Mononuclear cell (primary cell): ENCODE results near the gene SDK1. TPM values are rescaled to one million over a fixed set of nuclear protein-coding genes. Genes with fewer than 3 reads are reported as not detected.

ENCODE experiments used
- H3K27me3 ChIP-seq: 2 replicates; pipeline ENCODE4 v1.6.0; 2011; ENCODE audit warnings: low read length, control low read depth; ENCODE audit not compliant: insufficient read depth
- H3K4me1 ChIP-seq: 2 replicates; pipeline ENCODE4 v1.5.1; 2011; ENCODE audit warnings: mild to moderate bottlenecking, low read length, control low read depth; ENCODE audit not compliant: insufficient read depth
- H3K4me3 ChIP-seq: 2 replicates; pipeline ENCODE4 v1.5.1; 2011; ENCODE audit warnings: mild to moderate bottlenecking, low read length, moderate library complexity
- H3K9me3 ChIP-seq: 2 replicates; pipeline ENCODE4 v1.5.1; 2011; ENCODE audit warnings: low read depth, mild to moderate bottlenecking, control low read depth, low read length
- total RNA-seq: library from RNA; depleted of rRNA; stranded (reverse); fragments of >200 nt; gene quantifications from one replicate; pipeline ENCODE4 v1.2.3, GENCODE V29; 2012

SDK1 gene
- total RNA-seq, 1 donor: 0.31 TPM

DNA sequence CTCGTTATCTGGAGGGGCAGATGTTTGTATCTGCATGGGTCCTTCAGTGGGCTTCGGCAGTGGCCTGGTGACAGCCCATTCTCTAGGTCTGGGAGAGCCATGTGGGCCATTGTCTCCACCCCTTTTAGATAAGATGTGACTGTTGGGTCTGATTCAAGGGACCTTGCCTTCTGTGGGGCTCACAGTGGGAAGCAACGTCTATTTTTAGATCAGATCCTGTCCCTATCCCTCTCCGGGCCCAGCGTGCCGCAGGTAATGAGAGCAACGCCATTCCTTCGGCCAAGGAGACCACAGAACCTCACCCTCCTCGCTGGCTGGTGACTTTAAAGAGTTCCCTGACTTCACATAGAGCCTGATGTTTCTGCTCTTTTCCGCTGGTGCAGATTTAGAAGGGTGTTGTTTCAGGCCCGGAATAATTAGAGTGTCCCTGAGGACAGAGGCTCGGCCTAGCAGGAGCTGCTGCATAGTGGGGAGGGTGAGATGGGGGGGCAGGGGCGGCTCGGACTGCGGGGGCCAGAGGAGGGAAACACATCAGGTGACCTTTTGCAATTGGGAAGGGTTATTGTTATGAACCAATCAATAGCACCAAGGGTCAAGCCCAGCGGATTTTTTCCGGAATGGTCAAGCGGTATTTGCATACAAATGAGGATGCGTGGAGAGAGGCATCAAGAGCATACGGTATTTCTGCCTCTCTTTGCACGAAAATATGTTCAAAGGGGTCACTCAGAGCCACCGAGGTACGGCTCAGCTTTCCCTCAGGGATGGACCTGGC is 878.0 kb downstream of the SDK1 start:
- Histone ChIP-seq H3K27me3 (no peaks in the 10 kb centered on the region), H3K9me3 (no peaks in the 10 kb centered on the region), H3K4me3 (no peak overlapping the region), H3K4me1 (no peaks in the 10 kb centered on the region)

DNA sequence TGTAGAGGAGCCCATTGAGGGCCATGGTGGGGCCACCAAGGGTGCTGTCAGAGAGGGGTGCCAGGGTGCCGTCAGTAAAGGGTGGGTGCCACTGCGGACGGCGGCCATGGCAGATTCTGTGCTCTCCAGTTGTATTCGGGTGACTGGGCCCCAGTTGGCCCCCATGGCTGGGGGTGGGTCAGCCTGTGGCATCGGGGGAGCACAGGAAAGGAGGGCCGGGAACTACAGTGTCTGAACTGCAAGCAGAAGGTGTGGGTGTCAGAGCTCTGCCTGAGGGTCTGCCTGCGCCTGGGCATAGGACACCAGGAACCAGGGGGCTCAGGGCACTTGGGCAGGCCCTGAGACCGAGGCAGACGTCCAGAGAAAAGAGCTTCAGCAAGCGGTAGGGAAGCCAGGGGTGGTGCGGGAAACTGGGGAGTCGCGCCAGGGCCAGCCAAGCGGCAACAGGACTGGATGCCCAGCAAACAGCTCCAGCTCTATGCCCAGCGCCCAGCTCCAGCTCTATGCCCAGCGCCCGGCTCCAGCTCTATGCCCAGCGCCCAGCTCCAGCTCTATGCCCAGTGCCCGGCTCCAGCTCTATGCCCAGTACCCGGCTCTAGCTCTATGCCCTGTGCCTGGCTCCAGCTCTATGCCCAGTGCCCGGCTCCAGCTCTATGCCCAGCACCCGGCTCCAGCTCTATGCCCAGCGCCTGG is 878.8 kb downstream of the SDK1 start:
- no peak overlapping the region for H3K4me3 ChIP-seq
- no peaks in the 10 kb centered on the region for H3K27me3 ChIP-seq
- no peaks in the 10 kb centered on the region for H3K4me1 ChIP-seq
- H3K9me3 ChIP-seq: no peaks in the 10 kb centered on the region

DNA sequence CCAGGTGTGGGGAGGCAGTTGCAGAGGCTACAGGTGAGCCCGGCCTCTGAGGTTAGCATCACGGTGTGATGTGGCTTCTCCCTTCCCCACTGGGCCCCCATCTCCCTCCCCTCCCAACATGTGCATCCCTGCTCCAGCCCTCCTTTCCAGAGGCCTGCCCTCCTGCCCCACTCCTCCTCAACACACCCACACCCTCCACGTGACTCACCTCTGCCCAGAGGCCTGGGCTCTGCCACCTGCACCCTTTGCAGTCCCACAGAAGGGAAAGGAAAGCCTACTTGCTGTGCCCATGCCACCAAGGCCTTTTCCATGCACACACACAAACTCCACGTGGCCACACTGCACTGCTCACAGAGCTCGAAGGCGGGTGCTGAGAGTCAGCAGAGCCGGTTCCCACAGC is 880.4 kb downstream of the SDK1 start:
- Histone ChIP-seq H3K27me3 (no peaks in the 10 kb centered on the region), H3K4me1 (no peaks in the 10 kb centered on the region)

DNA sequence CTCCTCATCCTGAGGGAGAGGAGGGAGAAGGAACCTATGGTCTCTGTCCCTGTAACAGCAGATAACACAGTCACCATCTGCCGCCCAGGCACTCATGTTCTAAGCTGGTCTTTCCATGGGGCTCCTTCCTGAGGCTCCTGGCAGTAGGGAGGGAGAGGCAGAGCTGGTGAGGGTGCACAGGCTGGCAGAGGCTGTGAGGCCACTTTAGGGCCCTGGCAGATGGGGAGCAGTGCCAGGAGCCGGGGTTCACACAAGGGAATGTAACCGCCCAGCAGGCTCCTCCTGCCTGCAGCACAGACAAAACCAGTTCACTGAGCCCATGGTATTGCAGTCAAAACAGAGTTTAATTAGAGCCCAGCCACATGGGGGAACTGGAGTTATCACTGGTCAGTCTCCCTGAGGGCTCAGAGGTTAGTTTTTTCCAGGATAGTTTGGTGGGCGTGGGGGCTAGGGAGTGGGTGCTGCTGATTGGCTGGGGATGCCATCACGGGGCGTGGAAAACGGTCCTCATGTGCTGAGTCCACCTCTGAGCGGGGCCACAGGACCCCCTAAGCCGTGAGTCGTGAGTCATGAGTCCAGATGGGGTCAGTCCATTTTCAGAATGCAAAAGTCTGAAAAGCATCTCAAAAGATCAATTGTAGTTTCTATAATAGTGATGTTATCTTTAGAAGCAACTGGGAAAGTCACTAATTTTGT is 881.7 kb downstream of the SDK1 start:
- Histone ChIP-seq H3K9me3 (no peaks in the 10 kb centered on the region), H3K4me3 (no peak overlapping the region), H3K4me1 (no peaks in the 10 kb centered on the region), H3K27me3 (no peaks in the 10 kb centered on the region)

More for the DNA sequence above, 880.4 kb downstream of the SDK1 start:
- H3K4me3 ChIP-seq: no peak overlapping the region
- H3K9me3 ChIP-seq: no peaks in the 10 kb centered on the region

DNA sequence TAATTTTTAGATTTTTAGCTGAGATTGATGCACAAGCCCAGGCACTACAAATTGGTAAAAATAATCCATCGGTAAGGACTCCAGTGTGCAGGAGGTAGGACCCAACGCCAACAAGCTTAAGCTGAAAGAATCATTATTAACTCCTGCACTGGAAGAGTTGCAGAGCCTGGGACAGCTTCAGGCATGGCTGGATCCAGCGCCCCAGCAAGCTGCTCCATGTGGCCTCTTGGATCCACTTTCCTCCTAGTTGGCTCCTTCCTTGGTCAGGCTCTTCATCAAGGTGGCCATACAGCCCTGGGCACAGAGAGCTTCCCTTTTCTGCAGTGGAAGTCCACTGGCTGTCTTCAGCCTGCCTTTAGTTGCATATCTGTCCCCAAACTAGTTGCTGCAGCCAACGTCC is 883.6 kb downstream of the SDK1 start:
- H3K4me3 ChIP-seq: no peak overlapping the region
- H3K9me3 ChIP-seq: no peaks in the 10 kb centered on the region
- H3K4me1 ChIP-seq: no peaks in the 10 kb centered on the region
- H3K27me3 ChIP-seq: no peaks in the 10 kb centered on the region

DNA sequence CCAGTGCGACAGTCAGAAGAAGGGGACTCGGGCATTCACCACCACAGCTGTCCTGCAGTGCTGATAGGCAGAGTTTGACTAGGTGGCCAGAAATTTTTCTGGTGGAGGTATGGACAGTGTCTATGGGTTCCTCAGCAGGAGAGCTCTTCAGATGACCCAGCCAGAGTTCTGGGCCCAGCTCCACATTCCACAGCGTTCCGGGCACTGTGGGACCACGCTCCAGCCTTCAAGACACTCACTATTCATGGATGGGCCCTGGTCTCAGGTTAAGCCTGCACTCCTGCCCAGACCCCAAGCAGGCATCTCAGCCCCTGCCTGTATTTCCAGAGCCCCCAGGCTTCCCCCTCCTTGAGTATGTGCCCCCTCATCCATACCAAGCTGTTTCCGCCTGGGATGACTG is 884.1 kb downstream of the SDK1 start:
- H3K4me3 ChIP-seq: no peak overlapping the region
- H3K27me3 ChIP-seq: no peaks in the 10 kb centered on the region
- H3K9me3 ChIP-seq: no peaks in the 10 kb centered on the region

DNA sequence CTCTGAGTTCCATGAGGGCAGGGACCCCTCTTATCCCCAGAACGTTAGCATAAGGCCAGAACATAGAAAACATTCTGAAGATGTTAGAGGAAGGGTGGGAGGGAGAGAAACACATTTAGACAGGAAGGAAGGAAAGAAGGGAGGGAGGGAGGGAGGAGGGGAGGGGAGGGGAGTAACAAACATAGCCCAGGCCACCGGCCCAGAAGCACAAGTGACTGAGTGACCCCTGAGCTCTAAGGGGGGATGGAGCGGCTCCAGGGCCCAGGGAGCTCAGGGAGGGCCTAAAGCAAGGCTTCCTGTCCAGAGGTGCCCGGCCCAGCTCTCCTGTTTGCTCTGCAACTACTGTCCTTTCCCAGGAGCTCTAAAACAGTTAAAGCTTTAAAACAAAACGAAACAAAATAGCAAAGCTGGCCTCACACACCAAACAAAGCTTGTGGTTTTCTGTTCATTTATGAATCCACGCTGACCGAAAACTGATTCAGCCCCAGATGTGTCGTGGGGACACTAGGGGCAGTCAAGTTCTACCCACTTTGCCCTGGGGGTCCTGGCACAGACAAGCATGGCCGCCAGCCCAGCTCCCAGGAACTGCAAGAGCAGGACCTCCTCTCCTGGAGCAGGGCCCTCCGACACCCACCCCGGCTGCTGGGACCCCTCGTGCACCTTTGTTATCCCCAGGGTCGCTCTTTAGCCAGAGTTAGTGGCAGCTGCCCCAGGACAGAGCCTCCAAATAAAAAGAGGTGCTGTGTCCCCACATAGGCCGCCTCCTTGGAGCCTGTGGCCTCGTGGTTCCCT is 884.9 kb downstream of the SDK1 start:
- Histone ChIP-seq H3K4me1 (no peaks in the 10 kb centered on the region), H3K4me3 (no peak overlapping the region), H3K27me3 (no peaks in the 10 kb centered on the region), H3K9me3 (no peaks in the 10 kb centered on the region)

More for the DNA sequence above, 884.1 kb downstream of the SDK1 start:
- H3K4me1 ChIP-seq: no peaks in the 10 kb centered on the region

DNA sequence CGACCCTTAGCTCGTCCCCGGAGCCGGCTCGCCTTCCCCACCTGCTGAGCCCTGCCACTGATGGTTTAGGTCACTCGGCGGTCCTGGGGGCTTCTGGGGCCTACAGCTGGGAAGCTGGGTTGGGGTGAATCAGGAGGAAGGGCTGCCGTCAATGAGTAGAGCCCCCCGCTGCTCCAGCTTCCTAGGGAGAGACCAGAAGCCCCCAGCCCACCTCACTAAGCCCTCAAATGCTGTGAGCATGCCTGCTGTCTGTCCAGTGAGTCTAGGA is 885.4 kb downstream of the SDK1 start:
- no peaks in the 10 kb centered on the region for H3K27me3 ChIP-seq
- no peaks in the 10 kb centered on the region for H3K9me3 ChIP-seq
- no peaks in the 10 kb centered on the region for H3K4me1 ChIP-seq
- no peak overlapping the region for H3K4me3 ChIP-seq

DNA sequence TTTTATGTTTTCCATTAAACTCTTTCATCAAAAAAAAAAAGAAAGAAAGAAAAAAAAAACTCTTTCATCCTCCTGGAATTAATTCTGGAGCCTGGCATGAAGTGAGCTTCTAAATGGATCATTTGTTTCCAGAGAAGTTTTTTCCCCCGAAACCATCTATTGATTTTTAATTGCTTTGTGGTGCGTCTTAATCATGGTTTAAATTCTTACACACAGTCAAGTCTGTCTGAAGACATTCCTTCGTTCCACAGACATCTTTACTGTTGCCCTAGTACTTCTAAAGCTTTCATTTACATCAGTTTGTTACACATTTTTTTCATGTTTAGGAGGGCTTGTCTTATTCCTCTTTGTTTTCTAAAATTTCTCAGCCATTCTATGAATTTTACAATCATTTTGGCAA is 887.6 kb downstream of the SDK1 start:
- H3K27me3 ChIP-seq: no peaks in the 10 kb centered on the region
- H3K4me3 ChIP-seq: no peak overlapping the region
- no peaks in the 10 kb centered on the region for H3K4me1 ChIP-seq
- no peaks in the 10 kb centered on the region for H3K9me3 ChIP-seq

DNA sequence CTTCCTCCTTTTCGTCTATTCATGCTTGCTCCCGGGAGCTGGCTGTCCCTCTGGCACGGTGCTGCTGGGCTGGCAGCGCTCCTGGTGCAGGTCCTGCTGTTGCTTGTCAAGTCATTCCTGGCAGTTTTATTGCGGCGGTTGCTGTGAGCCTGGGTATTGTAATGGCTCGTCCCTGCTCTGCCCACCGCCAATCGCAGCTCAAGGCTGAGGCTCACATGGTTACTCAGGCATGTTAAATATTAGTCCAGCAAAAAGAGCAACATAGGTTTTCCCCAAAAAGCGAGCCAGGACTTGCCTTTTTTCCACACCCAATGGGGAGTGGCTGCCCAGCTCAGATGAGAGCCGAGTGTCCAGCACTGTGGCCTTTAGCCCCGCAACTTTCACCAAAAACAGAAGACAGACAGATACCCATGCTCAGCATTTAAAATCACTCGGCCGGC is 888.1 kb downstream of the SDK1 start:
- Histone ChIP-seq H3K4me1 (no peaks in the 10 kb centered on the region), H3K27me3 (no peaks in the 10 kb centered on the region), H3K9me3 (no peaks in the 10 kb centered on the region), H3K4me3 (no peak overlapping the region)

DNA sequence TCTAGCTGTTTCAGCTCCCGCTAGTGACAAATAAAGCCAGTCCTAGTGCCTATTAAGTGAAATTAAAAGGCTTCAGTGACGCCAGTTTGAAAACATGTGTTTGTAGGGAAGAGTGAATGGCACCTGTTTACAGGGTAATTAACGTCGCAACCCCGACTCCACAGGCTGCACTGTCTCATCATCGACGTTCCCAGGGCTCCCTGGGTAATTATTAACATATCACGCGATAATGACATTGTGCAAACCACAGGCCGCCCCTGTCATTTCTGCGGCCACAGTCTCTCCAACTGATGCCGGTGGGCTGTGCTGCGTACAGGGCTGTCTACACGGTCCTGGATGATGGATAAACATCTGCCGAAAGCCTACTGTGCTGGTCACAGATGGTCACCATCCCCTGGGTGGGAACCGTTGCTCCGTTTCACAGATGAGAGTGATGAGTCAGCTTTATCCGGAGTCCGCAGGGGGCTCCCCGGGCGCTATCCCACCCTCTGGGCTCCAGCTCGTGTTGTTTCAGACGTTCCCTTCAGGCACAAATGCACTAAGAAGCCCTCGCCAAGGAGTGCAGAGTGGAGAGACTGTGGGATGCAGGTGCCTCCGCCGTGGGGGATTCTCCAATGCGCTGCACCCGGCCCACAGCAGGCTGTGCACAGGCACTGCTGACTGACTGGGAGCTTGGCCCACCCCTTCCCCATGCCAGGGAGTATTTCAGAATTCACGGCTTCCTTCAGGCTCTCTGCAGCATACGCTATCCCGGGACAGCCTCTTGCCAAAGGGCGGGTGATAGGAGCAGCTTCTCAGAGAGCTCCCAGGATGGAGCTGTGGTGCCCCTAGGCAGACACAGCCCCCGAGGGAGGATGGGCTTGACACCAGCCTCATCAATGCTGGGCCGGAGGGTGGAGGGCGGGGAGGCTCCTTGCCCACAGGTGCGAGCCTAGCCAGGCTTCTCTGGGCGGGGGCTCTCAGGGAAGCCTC is 889.2 kb downstream of the SDK1 start:
- Histone ChIP-seq H3K27me3 (no peaks in the 10 kb centered on the region), H3K4me1 (no peaks in the 10 kb centered on the region), H3K9me3 (no peaks in the 10 kb centered on the region), H3K4me3 (no peak overlapping the region)

DNA sequence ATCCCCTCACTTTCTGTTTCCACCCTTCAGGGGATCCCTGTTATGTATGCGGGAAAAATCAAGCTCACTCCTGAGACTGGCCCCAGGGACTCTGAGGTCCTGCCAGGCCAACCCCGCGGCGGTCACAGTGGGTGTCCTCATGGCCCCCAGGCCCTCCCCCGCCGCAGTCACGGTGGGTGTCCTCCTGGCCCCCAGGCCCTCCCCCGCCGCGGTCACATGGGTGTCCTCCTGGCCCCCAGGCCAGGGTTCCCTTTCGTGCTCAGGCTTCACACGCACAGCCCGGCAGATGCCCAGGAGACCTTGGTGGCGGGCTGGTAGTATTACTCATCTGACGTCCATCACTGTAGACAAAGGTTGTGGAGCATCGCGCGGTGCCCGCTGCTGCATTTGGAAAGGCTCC is 890.0 kb downstream of the SDK1 start:
- no peaks in the 10 kb centered on the region for H3K27me3 ChIP-seq
- no peaks in the 10 kb centered on the region for H3K4me1 ChIP-seq
- no peaks in the 10 kb centered on the region for H3K9me3 ChIP-seq
- no peak overlapping the region for H3K4me3 ChIP-seq

DNA sequence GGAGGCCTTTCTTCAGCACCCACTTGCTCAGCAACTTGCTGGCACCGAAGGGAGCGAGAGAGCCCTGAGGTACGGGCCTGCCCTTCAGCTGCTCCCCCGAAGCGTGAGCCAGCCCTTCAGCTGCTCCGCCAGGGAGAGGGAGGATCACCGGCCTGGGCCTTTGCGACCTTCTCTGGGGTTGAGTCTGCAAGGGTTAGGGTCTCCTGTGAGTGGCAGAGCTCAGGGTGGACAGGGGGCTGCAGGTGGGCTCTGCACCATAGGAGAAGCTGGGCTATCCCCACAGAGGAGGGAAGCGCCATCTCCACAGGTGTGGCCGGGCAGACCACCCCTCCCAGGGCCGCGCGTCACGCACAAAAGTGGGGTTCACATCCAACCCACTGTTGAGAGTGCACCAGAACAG is 890.5 kb downstream of the SDK1 start:
- Histone ChIP-seq H3K9me3 (no peaks in the 10 kb centered on the region), H3K4me1 (no peaks in the 10 kb centered on the region), H3K4me3 (no peak overlapping the region), H3K27me3 (no peaks in the 10 kb centered on the region)

DNA sequence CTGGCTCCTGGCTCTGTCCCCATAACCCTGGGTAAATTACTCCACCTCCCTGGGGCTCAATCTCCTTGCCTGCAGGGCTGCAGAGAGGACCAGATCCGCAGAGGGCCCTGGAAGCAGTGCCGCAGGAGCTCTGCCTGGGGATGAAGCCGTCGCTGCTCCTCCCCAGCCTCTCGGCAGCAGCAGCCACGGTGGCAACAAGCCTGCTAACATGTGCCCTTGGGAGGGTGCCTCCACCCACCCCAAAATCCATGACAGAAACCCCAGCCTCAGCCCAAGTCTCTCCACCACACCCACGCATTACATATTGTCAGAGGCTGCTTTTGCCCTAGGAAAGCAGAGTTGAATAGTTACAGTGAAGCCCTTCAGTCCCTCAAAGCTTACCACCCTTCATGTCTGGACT is 894.6 kb downstream of the SDK1 start:
- H3K4me3 ChIP-seq: no peak overlapping the region
- H3K9me3 ChIP-seq: no peaks in the 10 kb centered on the region
- no peaks in the 10 kb centered on the region for H3K4me1 ChIP-seq
- no peaks in the 10 kb centered on the region for H3K27me3 ChIP-seq
